IMR-90 (cell line): ENCODE results near the gene ABCG4. TPM values are rescaled to one million over a fixed set of nuclear protein-coding genes. Genes with fewer than 3 reads are reported as not detected.

Experiments
- ATAC-seq: fragments of 200-7000 bp; cut with Tn5 transposase; 2 replicates; pipeline ENCODE4 v1.9.1; 2020; ENCODE audit warnings: low read depth, mild to moderate bottlenecking, moderate library complexity
- BruUV-seq: library from RNA; stranded (reverse); fragments of 400-500 nt; replicated peaks from 2 replicates; lab custom pipeline; 2021; lab: Mats Ljungman, UMichigan
- CTCF ChIA-PET: fragments of 300-600 bp; formaldehyde crosslinking; extraction: SDS; loops from one replicate; lab custom pipeline; 2021; ENCODE audit warnings: antibody characterized with exemption; lab: Yijun Ruan, JAX
- POLR2A ChIA-PET: fragments of 300-600 bp; sonication (Branson Sonifier 250); formaldehyde crosslinking; loops from one replicate; lab custom pipeline; 2022; ENCODE audit warnings: antibody characterized with exemption; ENCODE audit not compliant: unreplicated experiment; lab: Charles Lee
- DNase-seq: peaks from one replicate; pipeline ENCODE4 v3.0.0; 2013
- H2AFZ ChIP-seq: replicated peaks from 2 replicates; pipeline ENCODE3; 2013; ENCODE audit warnings: low read length, mild to moderate bottlenecking; ENCODE audit not compliant: poor library complexity
- H2AK5ac ChIP-seq: 2 replicates; pipeline ENCODE4 v1.6.1; 2013; ENCODE audit warnings: low read depth, low read length, inconsistent platforms
- H2AK9ac ChIP-seq: replicated peaks from 2 replicates; pipeline ENCODE3; 2013; ENCODE audit warnings: mild to moderate bottlenecking, low read depth, low read length, moderate library complexity; ENCODE audit not compliant: poor library complexity
- H2BK120ac ChIP-seq: 2 replicates; pipeline ENCODE4 v1.6.1; 2013; ENCODE audit warnings: low read depth, low read length, inconsistent platforms
- H2BK15ac ChIP-seq: 3 replicates; pipeline ENCODE4 v1.6.1; 2013; ENCODE audit warnings: low read depth, low read length, inconsistent platforms
- H2BK20ac ChIP-seq: 2 replicates; pipeline ENCODE4 v1.6.1; 2013; ENCODE audit warnings: low read depth, mild to moderate bottlenecking, inconsistent platforms, low read length, moderate library complexity
- H2BK5ac ChIP-seq: 2 replicates; pipeline ENCODE4 v1.6.1; 2013; ENCODE audit warnings: mild to moderate bottlenecking, low read depth, low read length, inconsistent platforms; ENCODE audit not compliant: poor library complexity, severe bottlenecking
- H3K14ac ChIP-seq: replicated peaks from 2 replicates; pipeline ENCODE4 v1.6.1; 2013; ENCODE audit warnings: low read depth, low read length, inconsistent platforms
- H3K18ac ChIP-seq: 2 replicates; pipeline ENCODE4 v1.6.1; 2013; ENCODE audit warnings: low read depth, low read length, control low read depth
- H3K23ac ChIP-seq: 2 replicates; pipeline ENCODE4 v1.6.1; 2013; ENCODE audit warnings: low read depth, low read length, inconsistent platforms
- H3K27ac ChIP-seq: 2 replicates; pipeline ENCODE4 v1.5.1; 2013; ENCODE audit warnings: mild to moderate bottlenecking, control low read depth, low read length; ENCODE audit not compliant: insufficient read depth
- H3K27me3 ChIP-seq: 2 replicates; pipeline ENCODE4 v1.6.1; 2013; ENCODE audit warnings: low read length; ENCODE audit not compliant: control insufficient read depth, insufficient read depth
- H3K36me3 ChIP-seq: 2 replicates; pipeline ENCODE4 v1.6.1; 2013; ENCODE audit warnings: low read length, mixed read lengths; ENCODE audit not compliant: control insufficient read depth, insufficient read depth
- H3K4ac ChIP-seq: 2 replicates; pipeline ENCODE4 v1.6.1; 2013; ENCODE audit warnings: low read depth, low read length, inconsistent platforms
- H3K4me1 ChIP-seq: 2 replicates; pipeline ENCODE4 v1.6.1; 2013; ENCODE audit warnings: low read length, mixed read lengths; ENCODE audit not compliant: control insufficient read depth, insufficient read depth
- H3K4me2 ChIP-seq: 2 replicates; pipeline ENCODE4 v1.6.1; 2013; ENCODE audit warnings: low read depth, mild to moderate bottlenecking, control low read depth, low read length, moderate library complexity
- H3K4me3 ChIP-seq: 2 replicates; pipeline ENCODE4 v1.5.1; 2013; ENCODE audit warnings: low read depth, mild to moderate bottlenecking, control low read depth, low read length, moderate library complexity; ENCODE audit not compliant: insufficient read depth
- H3K56ac ChIP-seq: 2 replicates; pipeline ENCODE4 v1.6.1; 2013; ENCODE audit warnings: low read length, inconsistent platforms; ENCODE audit not compliant: insufficient read depth; ENCODE audit errors: extremely low read depth
- H3K79me1 ChIP-seq, 2 experiments: 2 replicates each; pipeline ENCODE4 v1.6.1; 2013; ENCODE audit warnings: low read length in 2 of 2, inconsistent platforms in 1 of 2, low read depth in 1 of 2
- H3K9ac ChIP-seq: 2 replicates; pipeline ENCODE4 v1.6.1; 2013; ENCODE audit warnings: low read depth, low read length, control low read depth
- H3K9me1 ChIP-seq: 2 replicates; pipeline ENCODE4 v1.6.1; 2013; ENCODE audit warnings: low read length, inconsistent platforms; ENCODE audit not compliant: insufficient read depth
- H3K9me3 ChIP-seq: 2 replicates; pipeline ENCODE4 v1.6.1; 2013; ENCODE audit warnings: low read length; ENCODE audit not compliant: control insufficient read depth, insufficient read depth
- H4K20me1 ChIP-seq: 2 replicates; pipeline ENCODE4 v1.6.1; 2013; ENCODE audit warnings: low read length, inconsistent platforms; ENCODE audit not compliant: insufficient read depth
- H4K5ac ChIP-seq: 2 replicates; pipeline ENCODE4 v1.6.1; 2013; ENCODE audit warnings: mild to moderate bottlenecking, low read depth, low read length, control low read depth
- H4K8ac ChIP-seq, 2 experiments: 2 replicates each; pipeline ENCODE4 v1.6.1; 2013; ENCODE audit warnings: low read depth in 2 of 2, low read length in 2 of 2, control low read depth in 1 of 2, inconsistent platforms in 1 of 2
- H4K91ac ChIP-seq: 2 replicates; pipeline ENCODE4 v1.6.1; 2013; ENCODE audit warnings: low read depth, low read length, inconsistent platforms; ENCODE audit not compliant: insufficient read depth
- BHLHE40 ChIP-seq: fragments of 150-350 bp; IDR thresholded peaks from 2 replicates; pipeline ENCODE4 v1.6.1; 2016; ENCODE audit warnings: mild to moderate bottlenecking, low read depth, low read length
- CEBPB ChIP-seq: IDR thresholded peaks from 2 replicates; pipeline ENCODE4 v1.6.1; 2012; ENCODE audit warnings: low read depth, low read length, improper control_type of control experiment
- CHD1 ChIP-seq: IDR thresholded peaks from 2 replicates; pipeline ENCODE4 v1.6.1; 2012; ENCODE audit warnings: low read depth, low read length, improper control_type of control experiment
- CTCF ChIP-seq: conservative IDR thresholded peaks from 2 replicates; pipeline ENCODE4 v1.5.1; 2012; ENCODE audit warnings: mild to moderate bottlenecking, low read depth, low read length, improper control_type of control experiment
- FOS ChIP-seq: fragments of 150-350 bp; IDR thresholded peaks from 2 replicates; pipeline ENCODE4 v1.6.1; 2016; ENCODE audit warnings: low read depth, low read length
- MAFK ChIP-seq: IDR thresholded peaks from 2 replicates; pipeline ENCODE4 v1.6.1; 2012; ENCODE audit warnings: low read depth, low read length, improper control_type of control experiment
- MXI1 ChIP-seq: IDR thresholded peaks from 2 replicates; pipeline ENCODE4 v1.6.1; 2012; ENCODE audit warnings: low read depth, mild to moderate bottlenecking, low read length, moderate library complexity, borderline replicate concordance
- NFE2L2 ChIP-seq: fragments of 150-350 bp; IDR thresholded peaks from 2 replicates; pipeline ENCODE4 v1.6.1; 2016; ENCODE audit warnings: low read depth, mild to moderate bottlenecking, low read length
- POLR2A ChIP-seq: IDR thresholded peaks from 2 replicates; pipeline ENCODE4 v1.6.1; 2012; ENCODE audit warnings: mild to moderate bottlenecking, low read depth, low read length
- RAD21 ChIP-seq: IDR thresholded peaks from 2 replicates; pipeline ENCODE4 v1.6.1; 2012; ENCODE audit warnings: low read length, improper control_type of control experiment
- RCOR1 ChIP-seq: IDR thresholded peaks from 2 replicates; pipeline ENCODE4 v1.6.1; 2012; ENCODE audit warnings: mild to moderate bottlenecking, low read length, improper control_type of control experiment; ENCODE audit not compliant: insufficient replicate concordance
- RFX5 ChIP-seq: IDR thresholded peaks from 2 replicates; pipeline ENCODE4 v1.8.0; 2012; ENCODE audit warnings: low read depth, mild to moderate bottlenecking, low read length, moderate library complexity
- SMC3 ChIP-seq: fragments of 150-350 bp; IDR thresholded peaks from 2 replicates; pipeline ENCODE4 v1.6.1; 2016; ENCODE audit warnings: low read depth, mild to moderate bottlenecking, antibody characterized with exemption, low read length, moderate library complexity
- WGBS, 2 experiments: methylation state at CpG; one replicate each; pipeline versions ENCODE4 v1.1.5 to v1.1.7; 2013; ENCODE audit warnings: missing lambda C conversion rate in 2 of 2; ENCODE audit not compliant: insufficient read length in 1 of 2; ENCODE audit errors: extremely low coverage in 2 of 2; 5-methylcytosine and 5-hydroxymethylcytosine counted together
- dilution Hi-C: fragments of 300-500 bp; cut with HindIII; formaldehyde crosslinking; loops from one replicate; pipeline ENCODE4 v1.14.3; 2018; ENCODE audit warnings: low sequenced_read_pairs; ENCODE audit not compliant: unreplicated experiment
- in situ Hi-C: fragments of 300-500 bp; cut with MboI; formaldehyde crosslinking; loops from 3 replicates; pipeline ENCODE4 v1.14.3; 2019; ENCODE audit warnings: low sequenced_read_pairs, inconsistent platforms, mixed read lengths
- intact Hi-C: fragments of 100-400 bp; cut with micrococcal nuclease; formaldehyde crosslinking; loops from 2 replicates; pipeline ENCODE4 v1.10.0; 2022
- polyA plus RNA-seq, 3 experiments: library from polyadenylated mRNA; depleted of rRNA; stranded (reverse); fragments of >200 nt; gene quantifications; 2 replicates each; pipeline ENCODE4 v1.2.3, GENCODE V29; 2012; ENCODE audit warnings: low replicate concordance in 1 of 3
- total RNA-seq: library from RNA; depleted of rRNA; stranded (reverse); fragments of >200 nt; gene quantifications from 2 replicates; pipeline ENCODE4 v1.2.3, GENCODE V29; 2012

ABCG4 gene
- total and polyA plus RNA-seq, 2 of the 4 experiments (the other 2 are of a cell fraction): under 0.01 to 0.26 TPM

GRCh38 chr11:119152043-119152442, 3.2 kb downstream of the ABCG4 start:
- H4K20me1 ChIP-seq: no peaks in the 10 kb centered on the region
- no peak overlapping the region for H3K4ac ChIP-seq
- ChIA-PET CTCF (interaction anchor here (0.5 kb wide), 1 partner anchor 280 kb away, joined by 3 read pairs; no protein-coding TSS in a partner anchor), POLR2A (no interaction called here)
- dilution Hi-C loops: no loop called here
- H4K8ac ChIP-seq: no peak overlapping the region
- H3K9me3 ChIP-seq: no peaks in the 10 kb centered on the region
- H3K9me1 ChIP-seq: no peaks in the 10 kb centered on the region; the same call in 1 of the 2 replicates
- in situ Hi-C loops: no loop called here
- H3K18ac ChIP-seq: no peak overlapping the region
- H3K4me2 ChIP-seq: no peak overlapping the region
- H2BK120ac ChIP-seq: no peak overlapping the region
- H3K4me1 ChIP-seq: 0 out of 2 replicates have a peak, but pooled peaks cover 2% of the 10 kb centered on the region
- H3K4me3 ChIP-seq: no peak overlapping the region
- H3K23ac ChIP-seq: no peak overlapping the region
- no peak overlapping the region for H3K56ac ChIP-seq
- H3K27ac ChIP-seq: no peak overlapping the region
- peak overlapping the region; percentile 66 for H2AK9ac ChIP-seq
- intact Hi-C loops: no loop called here
- H3K9ac ChIP-seq: no peak overlapping the region
- ATAC-seq (no peak), DNase-seq (no peak)
- H2BK15ac ChIP-seq: no peak overlapping the region
- H3K79me1 ChIP-seq: no peaks in the 10 kb centered on the region
- 92% methylated on average over 3 of the region's 9 CpGs; no CpG with 5 or more reads in 1 of the 2 experiments for WGBS, 2 experiments
- no peak overlapping the region for H4K5ac ChIP-seq
- H3K14ac ChIP-seq: no peak overlapping the region
- no peak overlapping the region for H2BK5ac ChIP-seq
- H2AK5ac ChIP-seq: no peak overlapping the region
- peaks cover 54% of the 10 kb centered on the region for H3K27me3 ChIP-seq
- TF ChIP-seq NFE2L2 (no peak), POLR2A (no peak), RCOR1 (no peak), CTCF (no peak), CHD1 (no peak), BHLHE40 (no peak), MXI1 (no peak), RAD21 (no peak), SMC3 (no peak), FOS (no peak), MAFK (no peak), CEBPB (no peak), RFX5 (no peak)
- BruUV-seq: no TSS peak
- no peak overlapping the region for H4K91ac ChIP-seq
- no peak overlapping the region for H2BK20ac ChIP-seq
- H2AFZ ChIP-seq: peak overlapping the region; percentile 26
- no peaks in the 10 kb centered on the region for H3K36me3 ChIP-seq
